B cell (primary cell): ENCODE data around the gene CEBPZOS.

Experiments used
- EZH2 ChIP-seq: IDR thresholded peaks from 2 replicates; pipeline ENCODE4 v1.6.1; 2012; ENCODE audit warnings: borderline replicate concordance, low read depth, mild to moderate bottlenecking, moderate library complexity, low read length; ENCODE audit not compliant: insufficient read depth, poor library complexity, severe bottlenecking
- TF ChIP-seq, protein P1 (sequence below): fragments of 200-600 bp; IDR thresholded peaks from one replicate; pipeline ENCODE4 v1.8.0; 2022; ENCODE audit warnings: antibody characterized with exemption, mild to moderate bottlenecking

DNA sequence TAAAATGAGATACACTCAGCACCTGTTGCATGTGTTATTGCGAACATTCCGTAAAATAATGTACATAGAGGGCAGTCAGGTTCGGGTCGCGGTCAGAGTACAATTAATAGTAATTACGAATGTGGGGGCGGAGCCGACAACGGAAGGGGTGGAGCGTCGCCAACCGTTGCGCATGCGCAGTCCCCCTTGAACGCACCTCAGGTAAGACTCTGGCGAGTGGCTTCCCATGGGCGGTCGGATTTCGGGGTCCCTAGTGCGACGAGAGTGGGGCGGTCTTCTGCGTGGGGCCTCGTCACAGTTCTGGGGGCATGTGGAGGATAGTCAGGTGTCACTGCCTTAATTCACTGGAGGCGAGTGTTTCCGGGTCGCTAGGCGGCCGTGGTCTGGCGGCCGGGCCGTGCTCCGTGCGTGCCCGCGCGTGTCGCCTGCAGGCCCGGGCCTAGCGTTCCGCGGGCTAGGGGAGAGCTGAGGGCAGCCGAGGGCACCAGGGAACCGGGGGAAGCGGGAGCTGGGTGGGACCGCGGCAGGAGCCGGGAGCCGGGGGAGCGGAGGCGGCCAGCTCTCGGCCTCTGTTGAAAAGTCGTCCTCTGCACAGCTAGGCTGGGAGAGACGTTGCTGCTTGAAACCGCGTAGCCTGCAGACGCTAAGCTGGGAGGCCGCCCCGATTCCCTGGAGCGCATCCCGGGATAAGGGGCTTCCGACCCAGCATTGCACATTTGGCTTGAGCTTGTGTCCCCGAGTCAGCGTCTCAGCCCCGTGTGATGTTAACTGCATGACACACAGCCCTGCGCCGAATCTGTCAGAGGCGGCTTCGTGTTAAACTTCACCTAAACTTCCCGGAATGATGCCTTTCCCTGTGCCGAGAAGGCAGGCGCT, at the start of gene CEBPZOS:
- TF ChIP-seq, protein P1, sequence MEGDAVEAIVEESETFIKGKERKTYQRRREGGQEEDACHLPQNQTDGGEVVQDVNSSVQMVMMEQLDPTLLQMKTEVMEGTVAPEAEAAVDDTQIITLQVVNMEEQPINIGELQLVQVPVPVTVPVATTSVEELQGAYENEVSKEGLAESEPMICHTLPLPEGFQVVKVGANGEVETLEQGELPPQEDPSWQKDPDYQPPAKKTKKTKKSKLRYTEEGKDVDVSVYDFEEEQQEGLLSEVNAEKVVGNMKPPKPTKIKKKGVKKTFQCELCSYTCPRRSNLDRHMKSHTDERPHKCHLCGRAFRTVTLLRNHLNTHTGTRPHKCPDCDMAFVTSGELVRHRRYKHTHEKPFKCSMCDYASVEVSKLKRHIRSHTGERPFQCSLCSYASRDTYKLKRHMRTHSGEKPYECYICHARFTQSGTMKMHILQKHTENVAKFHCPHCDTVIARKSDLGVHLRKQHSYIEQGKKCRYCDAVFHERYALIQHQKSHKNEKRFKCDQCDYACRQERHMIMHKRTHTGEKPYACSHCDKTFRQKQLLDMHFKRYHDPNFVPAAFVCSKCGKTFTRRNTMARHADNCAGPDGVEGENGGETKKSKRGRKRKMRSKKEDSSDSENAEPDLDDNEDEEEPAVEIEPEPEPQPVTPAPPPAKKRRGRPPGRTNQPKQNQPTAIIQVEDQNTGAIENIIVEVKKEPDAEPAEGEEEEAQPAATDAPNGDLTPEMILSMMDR, result no peak
- TF ChIP-seq EZH2, result no peak
